ENCODE measurements around the gene SOS2.

The SOS2 gene

GRCh38 chr14:50230701-50231474 lies 490 bp downstream of the SOS2 start:
- in situ Hi-C loops (cut with HindIII; ENCODE audit: low sequenced_read_pairs) = no loop called here
- no peak for TF ChIP-seq CTCF (IDR thresholded peaks at IDR 0.05; ENCODE audit: low read depth, low read length)
- H3K4me3 ChIP-seq (ENCODE audit: low read depth, low read length) = peak overlapping the region; percentile 85
- DNase-seq (ENCODE audit: low read depth, low spot score) = peak; percentile 64

GRCh38 chr14:50230401-50230700 lies 1.0 kb downstream of the SOS2 start:
- TF ChIP-seq CTCF (IDR thresholded peaks at IDR 0.05; ENCODE audit: low read depth, low read length) = no peak
- in situ Hi-C loops (cut with HindIII; ENCODE audit: low sequenced_read_pairs) = no loop called here
- peak overlapping the region; percentile 85 for H3K4me3 ChIP-seq (ENCODE audit: low read depth, low read length)
- no peak for DNase-seq (ENCODE audit: low read depth, low spot score)

GRCh38 chr14:50229681-50230080 lies 1.7 kb downstream of the SOS2 start:
- TF ChIP-seq CTCF (IDR thresholded peaks at IDR 0.05; ENCODE audit: low read depth, low read length) = no peak
- in situ Hi-C loops (cut with HindIII; ENCODE audit: low sequenced_read_pairs) = no loop called here
- no peak for DNase-seq (ENCODE audit: low read depth, low spot score)
- H3K4me3 ChIP-seq (ENCODE audit: low read depth, low read length) = peak overlapping the region; percentile 85

- in situ Hi-C loops (cut with HindIII; ENCODE audit: low sequenced_read_pairs) = no loop called here
- TF ChIP-seq CTCF (IDR thresholded peaks at IDR 0.05; ENCODE audit: low read depth, low read length) = no peak
- DNase-seq (ENCODE audit: low read depth, low spot score) = no peak
- no peak overlapping the region for H3K4me3 ChIP-seq (ENCODE audit: low read depth, low read length)
Observed at GRCh38 chr14:50228313-50228712, 3.1 kb downstream of the SOS2 start.

- no peak overlapping the region for H3K4me3 ChIP-seq (ENCODE audit: low read depth, low read length)
- TF ChIP-seq CTCF (IDR thresholded peaks at IDR 0.05; ENCODE audit: low read depth, low read length) = no peak
Observed at GRCh38 chr14:50225974-50226297, 5.4 kb downstream of the SOS2 start.

GRCh38 chr14:50225067-50225973 lies 6.1 kb downstream of the SOS2 start:
- H3K4me3 ChIP-seq (ENCODE audit: low read depth, low read length) = no peak overlapping the region
- no peak for TF ChIP-seq CTCF (IDR thresholded peaks at IDR 0.05; ENCODE audit: low read depth, low read length)
- peak; percentile 85 for DNase-seq (ENCODE audit: low read depth, low spot score)
- in situ Hi-C loops (cut with HindIII; ENCODE audit: low sequenced_read_pairs) = no loop called here

More at GRCh38 chr14:50225974-50226297, 5.4 kb downstream of the SOS2 start:
- DNase-seq (ENCODE audit: low read depth, low spot score) = no peak
- in situ Hi-C loops (cut with HindIII; ENCODE audit: low sequenced_read_pairs) = no loop called here
